Measurements from ENCODE around the gene LRP1B.

LRP1B gene

DNA sequence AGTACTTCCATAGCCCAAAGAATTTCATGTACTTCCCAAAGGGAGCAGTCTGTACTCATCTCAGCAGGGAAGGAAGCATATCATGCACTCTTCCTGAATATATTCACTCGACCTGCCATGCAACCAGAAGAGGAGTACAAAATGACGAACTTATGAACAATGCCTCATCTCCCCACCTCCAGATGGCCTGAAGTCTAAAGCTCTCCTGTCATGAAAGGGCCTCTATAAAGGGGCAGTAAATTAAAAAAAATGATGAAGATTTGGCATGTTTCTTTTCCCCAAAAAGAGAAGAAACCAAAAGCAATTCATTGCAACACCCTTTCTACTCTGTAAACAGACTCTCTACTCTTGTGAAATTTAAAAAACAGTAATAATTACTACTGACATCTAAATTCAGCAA, 1601.1 kb downstream of the LRP1B start:
- DNase-seq (ENCODE audit: low read depth), result no peak

DNA sequence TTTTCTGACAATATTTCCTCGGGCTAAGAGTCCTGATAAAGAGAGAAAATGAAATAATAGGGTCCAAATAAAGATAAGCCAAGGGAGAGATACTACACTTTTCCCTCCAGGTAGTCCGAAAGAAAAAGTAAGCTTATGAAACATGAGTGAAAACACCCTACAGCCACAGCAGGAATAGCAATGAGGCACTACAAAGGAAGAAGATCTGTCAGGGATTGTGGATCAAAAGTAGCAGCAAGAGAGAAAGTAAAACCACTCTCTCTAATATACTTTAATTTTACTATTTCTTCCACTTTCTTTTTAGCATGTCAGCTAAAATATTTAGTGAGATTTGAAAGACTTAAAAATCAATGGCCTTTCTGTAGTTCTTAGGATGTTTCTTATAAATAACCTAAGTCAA, 1601.8 kb downstream of the LRP1B start:
- no peak for DNase-seq (ENCODE audit: low read depth)

DNA sequence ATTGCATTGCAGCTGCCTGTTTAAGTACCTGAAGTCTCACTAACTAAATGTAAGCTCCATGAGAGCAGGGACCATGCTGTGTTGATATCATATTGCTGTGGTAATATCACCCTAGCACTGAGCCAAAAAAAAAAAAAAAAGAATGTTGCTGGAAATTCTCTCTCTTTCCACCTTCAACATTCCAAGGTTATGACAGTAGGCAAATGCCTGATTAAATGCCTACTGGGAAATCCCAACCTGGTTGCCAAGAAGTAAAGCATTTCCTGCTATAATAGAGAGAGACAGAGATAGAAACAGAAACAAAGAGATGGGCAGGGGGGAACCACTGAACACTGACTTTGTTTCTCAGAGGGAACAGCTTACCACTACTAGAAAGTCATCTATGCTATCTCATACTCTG, 1604.2 kb downstream of the LRP1B start:
- DNase-seq (ENCODE audit: low read depth), result no peak

DNA sequence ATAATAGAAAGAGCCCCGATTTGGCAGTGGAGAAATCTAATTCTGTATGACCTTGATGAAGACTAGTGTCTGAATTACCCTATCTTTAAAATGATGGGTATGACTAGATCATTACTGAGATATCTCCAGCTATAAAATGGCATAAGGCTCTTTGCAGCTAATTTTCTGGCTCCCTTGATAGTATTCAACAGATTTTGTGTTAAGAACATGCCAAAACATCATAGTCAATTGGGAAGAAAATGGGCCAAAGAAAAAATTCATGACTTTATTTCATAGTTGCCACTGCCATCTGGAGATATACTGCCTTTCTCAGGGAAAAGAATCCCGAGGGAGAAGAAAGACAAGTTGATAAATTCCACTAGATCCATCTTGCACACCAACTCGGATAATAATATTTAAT, 1618.7 kb downstream of the LRP1B start:
- DNase-seq (ENCODE audit: low read depth), result no peak

DNA sequence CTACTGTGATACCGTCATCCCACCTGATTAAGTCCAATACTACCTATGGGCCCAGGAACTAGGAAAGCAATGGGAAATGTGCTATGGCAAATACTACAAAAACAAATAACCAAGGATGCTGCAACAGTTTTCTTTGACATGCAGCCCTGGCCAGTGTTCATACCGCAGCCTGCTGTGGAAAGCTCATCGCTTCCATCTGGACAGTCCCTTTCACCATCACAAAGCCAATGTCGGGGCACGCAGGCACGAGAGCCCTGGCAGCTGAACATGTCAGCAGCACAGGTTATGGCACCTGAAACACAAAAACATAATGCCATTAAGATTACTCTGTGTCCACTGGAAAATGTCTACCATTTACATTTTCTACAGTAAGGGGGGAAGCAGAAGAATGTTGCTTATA, 1621.1 kb downstream of the LRP1B start:
- DNase-seq (ENCODE audit: low read depth), result no peak

DNA sequence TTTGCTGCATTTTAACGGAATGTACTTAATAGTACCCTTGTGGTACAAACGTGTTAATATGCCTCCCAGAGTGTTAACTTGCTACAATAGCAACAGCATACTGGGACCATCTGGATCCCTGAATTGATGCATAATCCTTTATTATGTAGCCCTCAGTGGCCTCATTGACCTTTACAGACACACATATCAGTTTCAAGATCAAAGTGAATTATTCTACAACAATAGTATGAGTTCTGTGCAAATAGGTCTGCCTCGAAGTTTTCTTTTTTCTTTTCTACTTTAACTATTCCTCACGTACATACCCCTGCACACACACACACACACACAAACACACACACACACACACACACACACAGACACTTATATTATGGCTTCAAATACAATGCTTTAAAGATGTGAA, 1622.1 kb downstream of the LRP1B start:
- no peak for DNase-seq (ENCODE audit: low read depth)

DNA sequence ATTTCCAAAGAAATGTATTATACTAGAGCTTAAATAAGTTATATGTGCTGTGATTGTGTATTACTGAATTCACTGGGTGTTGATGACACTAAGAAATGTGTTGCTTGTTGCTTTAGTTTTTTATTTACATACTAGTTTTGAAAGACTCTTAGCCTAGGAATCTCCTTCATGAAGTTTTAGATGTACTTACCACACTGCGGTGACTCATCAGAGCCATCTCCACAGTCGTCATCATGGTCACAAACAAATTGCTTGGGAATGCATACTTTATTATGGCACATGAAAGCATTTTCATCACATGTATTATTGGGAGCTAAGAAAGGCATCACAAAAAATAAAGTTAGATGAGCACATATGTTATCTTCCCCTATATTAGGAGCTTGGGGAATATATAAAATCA, 1624.2 kb downstream of the LRP1B start:
- DNase-seq (ENCODE audit: low read depth), result no peak

DNA sequence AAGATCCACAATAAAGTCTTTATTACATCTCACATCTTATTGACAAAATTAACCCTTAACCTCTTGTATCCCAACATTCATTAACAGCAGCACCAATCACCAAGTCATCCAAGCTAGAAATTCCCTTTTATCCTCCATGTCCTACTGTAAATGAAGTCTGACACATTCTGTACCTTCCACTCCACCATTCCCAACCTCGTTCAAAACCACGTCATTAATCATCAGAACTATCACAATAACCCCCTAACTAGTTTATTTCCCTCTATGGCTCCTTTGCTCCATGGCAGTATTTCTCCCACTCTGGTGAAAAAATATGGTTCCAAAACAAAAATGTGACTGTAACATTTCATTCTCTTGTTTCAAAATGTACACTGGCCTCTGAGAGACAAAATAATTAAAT, 1626.2 kb downstream of the LRP1B start:
- no peak for DNase-seq (ENCODE audit: low read depth)

DNA sequence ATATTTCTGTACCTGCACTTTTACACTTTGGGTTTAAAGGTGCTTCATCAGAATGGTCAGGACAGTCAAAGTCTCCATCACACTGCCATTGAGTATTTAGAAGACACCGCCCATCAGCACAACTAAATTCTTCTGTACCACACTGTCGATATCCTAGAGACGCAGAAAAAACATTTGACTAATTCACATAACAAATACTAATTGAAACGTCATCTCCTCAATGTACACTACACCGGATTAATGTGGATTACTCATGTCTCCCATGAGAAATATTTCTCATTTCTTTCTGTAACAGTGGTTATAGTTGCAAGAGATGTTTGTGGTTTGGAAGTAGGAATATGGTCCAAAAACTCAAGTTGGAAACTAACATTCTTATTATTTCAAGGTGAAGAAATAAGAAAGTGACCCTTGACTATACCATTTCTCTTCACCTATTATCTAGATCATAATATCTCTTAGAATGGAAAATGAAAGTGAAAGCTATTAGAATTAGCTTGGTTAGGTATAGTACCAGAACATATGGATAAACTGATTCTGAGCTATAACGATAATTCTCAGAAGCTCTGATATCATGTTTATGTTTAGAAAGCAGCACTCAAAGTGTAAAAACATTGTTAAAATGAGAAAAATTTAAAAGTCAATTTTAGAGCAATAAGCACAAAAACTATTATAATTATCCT, 1627.7 kb downstream of the LRP1B start:
- no peak for DNase-seq (ENCODE audit: low read depth)

DNA sequence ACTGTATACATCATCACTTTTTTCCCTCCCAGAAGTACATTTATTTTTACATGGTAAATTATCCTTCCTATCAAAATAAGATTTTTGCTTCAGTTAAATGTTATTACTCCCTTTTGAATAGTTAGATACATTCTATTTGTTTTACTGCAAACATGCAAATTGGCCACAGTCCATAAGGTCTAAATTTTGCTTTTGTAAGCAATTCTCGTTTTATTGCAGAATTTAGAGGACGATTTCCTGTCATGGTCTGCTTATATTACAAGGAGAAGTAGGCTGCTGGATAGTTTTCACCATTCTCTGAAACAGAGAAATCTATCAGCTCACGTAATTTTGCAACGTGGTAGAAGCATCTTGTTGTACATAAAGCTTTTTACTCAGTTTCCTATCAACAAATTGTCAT, 1632.5 kb downstream of the LRP1B start:
- DNase-seq (ENCODE audit: low read depth), result no peak

DNA sequence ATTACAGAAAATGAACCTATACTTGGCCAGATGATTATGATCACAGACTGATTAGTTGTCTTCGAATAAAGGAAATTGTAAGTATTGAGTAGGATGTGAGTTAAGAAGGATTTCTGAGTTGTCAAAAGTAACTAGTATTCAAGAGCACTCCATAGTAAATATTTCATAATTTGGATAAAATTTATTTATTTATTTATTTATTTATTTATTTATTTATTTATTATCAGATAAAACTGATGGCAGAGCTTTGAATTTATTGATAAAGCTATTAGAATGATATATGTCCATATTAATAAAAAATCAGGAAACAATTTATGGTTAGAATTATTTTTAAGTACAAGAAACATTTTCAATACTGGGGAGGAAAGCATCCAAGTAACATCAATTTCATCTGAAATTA, 1634.1 kb downstream of the LRP1B start:
- DNase-seq (ENCODE audit: low read depth), result no peak

DNA sequence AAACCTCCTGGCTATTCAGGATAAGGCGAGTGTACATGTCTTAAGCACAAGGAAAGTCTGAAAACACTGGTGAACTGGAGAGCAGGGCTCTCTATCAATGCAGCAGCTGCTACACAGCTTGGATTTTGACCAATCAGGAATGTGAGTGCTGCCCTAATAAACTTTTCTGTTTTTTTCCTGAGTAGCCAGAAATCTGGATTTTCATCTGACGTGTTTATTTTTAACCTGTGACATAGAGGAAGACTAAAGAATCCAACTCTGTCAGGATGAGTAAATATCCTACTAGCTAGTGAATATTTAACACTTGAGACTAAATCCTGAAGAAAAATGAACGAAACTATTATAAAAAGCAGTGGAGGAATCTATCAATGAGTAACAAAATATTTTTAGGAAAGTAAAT, 1638.9 kb downstream of the LRP1B start:
- no peak for DNase-seq (ENCODE audit: low read depth)

DNA sequence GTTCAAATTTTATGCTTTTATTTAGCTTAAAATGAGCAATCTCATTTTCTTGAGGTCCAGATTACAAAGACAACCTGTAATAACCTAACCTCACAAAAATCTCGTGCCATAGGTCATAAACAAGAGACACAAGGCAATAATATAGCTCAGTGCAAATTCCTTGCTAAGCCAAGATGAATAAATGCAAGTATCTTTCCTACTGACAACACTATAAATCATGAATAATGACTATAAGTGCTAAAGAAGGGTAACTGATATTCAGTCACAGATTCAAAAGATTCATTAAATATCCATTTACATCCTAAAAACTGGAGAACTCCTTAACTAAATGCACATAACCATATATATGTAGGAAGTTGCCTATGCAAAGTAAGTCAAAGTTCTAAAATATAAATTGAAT, 1641.6 kb downstream of the LRP1B start:
- no peak for DNase-seq (ENCODE audit: low read depth)

DNA sequence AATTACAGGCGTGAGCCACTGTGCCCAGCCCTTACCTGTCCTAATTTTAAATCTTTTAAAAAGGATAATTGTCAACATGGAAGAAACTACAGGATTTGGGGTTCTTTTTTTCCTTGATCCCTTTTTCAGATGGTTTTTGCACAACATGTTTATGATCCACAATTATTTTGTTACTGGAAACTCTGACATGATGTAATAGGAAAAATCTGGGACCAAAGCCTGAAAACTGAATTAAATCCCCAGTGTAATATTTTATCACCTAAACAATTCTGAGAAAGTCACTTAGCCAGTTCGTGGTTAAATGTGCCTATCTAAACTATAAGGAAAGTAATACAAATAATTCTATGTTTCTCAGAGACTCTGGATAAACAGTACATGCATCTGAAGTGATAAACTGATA, 1649.7 kb downstream of the LRP1B start:
- no peak for DNase-seq (ENCODE audit: low read depth)

DNA sequence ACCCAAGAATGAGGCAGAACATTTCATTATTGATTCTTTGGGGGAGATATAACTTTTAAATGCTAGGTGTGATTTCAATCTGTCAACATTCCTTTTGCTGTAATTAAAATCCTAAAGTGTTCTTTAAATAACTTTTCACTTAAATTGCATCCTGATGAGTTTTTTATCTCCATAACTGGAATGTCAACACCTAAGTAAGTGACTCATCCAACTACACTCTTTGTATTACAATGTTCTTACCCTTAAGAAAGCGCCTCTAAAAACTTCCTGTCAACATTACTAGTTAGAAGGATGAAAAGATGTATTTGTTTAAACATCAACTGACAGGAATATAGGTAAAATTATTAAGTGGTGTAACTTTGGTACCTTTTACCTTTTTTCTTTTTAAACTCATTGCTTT, 1657.0 kb downstream of the LRP1B start:
- no peak for DNase-seq (ENCODE audit: low read depth)

DNA sequence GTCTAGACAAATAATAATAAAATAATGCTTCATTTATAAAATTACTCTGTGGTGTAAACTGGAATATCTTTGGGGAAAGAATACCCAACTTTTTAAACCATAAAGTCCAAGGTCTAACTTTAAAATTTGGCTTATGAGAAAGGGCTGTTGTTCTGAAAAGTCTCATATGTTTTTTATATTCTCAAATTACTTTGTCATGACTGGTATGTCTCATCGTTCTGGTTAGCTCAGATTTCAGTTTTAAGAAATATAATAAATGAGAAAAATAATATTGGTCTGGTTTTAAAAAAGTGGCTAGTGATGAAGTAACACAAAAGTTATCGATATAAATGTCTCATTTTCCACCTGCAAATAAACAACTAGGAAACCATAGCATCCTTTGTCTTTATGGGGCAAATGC, 1658.1 kb downstream of the LRP1B start:
- no peak for DNase-seq (ENCODE audit: low read depth)

DNA sequence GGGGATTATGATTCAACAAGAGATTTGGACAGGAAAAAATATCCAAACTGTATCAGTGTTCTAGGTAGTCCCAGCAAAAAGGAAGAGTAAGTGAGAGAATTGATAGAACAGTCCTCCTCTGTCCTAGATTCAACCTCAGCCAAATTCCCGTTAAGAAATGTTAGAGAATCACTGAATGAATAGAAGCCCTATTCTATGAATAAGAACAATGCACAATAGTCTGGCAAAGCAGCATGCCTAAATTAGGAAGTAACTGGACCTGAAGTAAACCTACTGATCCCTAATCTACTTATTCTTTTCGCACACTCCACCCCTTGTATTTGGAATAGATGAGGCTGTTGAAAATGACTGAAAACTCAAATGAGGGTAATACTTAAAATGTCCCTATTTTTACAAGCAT, 1665.5 kb downstream of the LRP1B start:
- DNase-seq (ENCODE audit: low read depth), result no peak

DNA sequence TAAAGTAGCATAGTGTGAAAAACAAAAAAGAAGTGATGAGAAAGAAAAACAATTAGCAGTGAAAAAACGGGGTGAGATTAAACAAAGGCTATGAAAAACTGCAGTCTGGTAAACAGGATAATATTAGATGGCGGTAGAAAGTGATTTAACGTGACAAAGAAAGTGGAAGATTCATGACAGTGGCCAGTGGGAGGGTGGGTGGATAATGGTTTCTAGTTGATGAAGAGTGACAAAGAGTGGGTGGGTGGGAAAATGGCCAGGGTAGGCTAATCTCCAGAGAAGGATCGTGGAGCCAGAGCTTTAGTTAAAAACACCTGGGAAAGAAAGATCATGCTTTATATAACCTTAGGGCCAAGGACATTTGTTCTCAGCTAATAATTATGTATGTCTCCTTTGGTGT, 1667.8 kb downstream of the LRP1B start:
- DNase-seq (ENCODE audit: low read depth), result no peak

DNA sequence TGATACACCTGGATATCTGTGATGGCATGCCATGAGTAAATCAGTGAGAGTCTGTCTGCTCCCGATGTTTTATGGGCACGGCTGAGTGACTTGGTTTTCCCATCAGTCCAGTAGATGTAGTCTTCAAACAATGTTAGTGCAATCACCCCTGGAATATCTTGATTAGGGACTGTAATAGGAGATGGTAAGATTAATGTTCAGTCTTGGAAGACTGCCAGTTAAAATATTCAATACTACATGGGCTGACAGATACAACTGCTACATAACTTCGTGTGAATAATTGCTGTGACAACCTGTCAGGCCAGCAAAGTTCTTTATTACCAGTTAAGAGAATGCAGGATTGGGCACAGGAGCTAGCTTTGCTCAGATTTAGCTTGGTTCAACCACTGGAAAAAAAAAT, 1673.3 kb downstream of the LRP1B start:
- no peak for DNase-seq (ENCODE audit: low read depth)

DNA sequence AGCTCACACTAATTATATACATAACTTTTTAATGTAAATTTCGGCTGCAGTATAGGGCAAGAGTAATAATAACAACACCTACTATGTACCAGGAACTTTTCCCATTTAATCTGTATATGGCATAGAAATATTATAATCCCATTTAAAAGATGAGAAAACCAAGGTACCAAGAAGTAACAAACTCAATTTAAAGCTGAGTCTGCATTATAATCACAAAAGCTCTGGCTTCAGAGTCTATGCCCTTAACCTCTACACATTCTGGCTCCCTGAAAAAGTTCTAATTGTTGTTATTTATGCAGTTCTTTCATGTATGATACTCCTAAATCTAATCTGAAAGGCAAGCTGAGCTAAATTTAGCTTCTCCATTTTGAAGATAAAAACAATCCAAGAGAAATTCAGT, 1675.5 kb downstream of the LRP1B start:
- DNase-seq (ENCODE audit: low read depth), result no peak

DNA sequence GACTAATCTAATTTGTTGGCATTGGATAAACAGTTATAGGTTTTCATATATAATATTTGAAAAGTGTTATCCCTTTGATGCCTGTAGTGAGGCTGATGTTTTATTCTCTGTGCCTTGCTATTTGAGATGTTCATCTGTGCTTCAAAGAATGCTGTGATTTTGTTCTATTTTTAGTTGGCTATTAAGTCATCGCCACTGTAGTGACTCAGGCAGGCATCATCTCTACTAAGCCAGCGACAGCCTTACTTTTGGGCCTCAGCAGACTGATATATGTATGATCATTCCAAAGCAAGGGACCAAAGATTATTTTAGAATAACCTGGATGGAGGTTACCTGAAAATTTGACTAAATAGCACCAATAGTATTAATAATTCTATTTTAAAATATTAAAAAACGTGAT, 1676.1 kb downstream of the LRP1B start:
- DNase-seq (ENCODE audit: low read depth), result no peak

DNA sequence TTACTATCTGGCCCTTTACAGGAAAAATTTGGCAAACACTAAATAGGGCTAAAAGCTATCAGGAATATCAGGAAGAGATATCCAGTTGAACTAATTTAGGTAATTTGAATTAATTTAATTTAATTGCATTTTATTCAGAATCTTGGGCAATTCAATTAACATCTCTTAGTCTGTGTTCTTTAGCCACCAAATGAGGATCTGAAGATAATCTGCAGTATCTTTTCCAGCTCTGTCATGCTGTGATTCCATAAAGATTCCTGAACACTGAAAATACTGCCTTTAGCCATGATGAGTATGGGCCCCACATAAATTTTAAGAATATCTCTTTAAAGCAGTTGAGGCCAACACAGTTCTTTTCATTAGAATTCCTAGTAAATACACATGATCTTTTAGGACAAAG, 1679.5 kb downstream of the LRP1B start:
- DNase-seq (ENCODE audit: low read depth), result no peak

DNA sequence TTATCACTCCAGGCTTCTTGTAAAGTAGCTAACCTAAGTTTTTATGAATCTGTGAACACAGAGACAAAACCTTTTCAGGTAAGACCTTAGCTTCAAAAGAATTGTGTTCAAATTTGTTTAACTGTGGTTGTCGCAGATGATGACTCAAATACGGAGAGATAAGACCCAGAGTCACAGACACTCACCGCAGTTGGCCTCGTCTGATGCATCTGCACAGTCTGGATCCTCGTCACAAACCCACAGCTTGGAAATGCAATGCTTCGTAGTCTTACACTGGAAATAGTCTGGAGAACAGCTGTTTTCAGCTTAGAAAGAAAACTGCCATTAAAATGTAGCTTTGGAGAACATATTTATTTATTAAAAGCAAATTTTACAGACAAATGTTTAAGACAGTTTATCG, 1688.5 kb downstream of the LRP1B start:
- no peak for DNase-seq (ENCODE audit: low read depth)

DNA sequence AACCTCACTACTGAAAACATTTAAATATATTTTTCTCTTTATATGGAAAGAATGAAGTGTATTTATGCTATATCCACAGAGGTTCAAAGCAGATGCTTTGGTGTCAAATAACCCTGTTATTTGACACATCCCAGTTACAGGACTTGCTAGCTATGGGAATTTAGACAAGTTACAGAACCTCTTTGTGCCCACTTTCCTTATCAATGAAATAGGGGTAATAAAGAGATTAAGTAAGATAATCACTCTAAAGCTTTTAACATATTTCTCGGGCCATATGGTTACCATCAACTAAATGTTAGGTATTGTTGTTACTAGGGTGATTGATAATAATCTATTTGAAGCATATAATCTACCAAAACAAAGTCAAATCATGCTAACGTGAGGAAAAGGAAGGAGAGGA, 1690.0 kb downstream of the LRP1B start:
- DNase-seq (ENCODE audit: low read depth), result no peak

DNA sequence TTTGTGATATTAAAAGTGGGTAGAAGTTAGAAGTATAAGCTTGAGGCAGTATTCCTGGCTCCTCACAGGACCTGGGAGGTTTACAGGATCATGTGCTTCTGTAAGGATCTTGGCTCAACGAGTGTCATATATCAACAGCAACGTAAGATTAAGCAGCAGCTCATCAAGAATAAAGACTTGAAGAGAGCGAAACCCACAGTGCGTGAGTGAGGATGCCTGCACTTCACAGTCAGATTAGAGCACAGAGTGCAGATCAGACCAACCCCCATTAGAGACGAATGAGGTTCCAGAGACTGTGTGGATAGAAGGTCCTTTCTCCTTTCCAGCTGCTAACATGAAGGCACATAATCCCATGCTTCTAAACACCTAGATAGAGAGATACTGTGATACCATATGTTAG, 1693.9 kb downstream of the LRP1B start:
- no peak for DNase-seq (ENCODE audit: low read depth)
